GM18951 (cell line): Measurements from ENCODE around the gene NISCH.

Experiments
- POLR2A ChIP-seq: IDR thresholded peaks from 4 replicates; pipeline ENCODE4 v1.6.1; 2011; ENCODE audit warnings: mild to moderate bottlenecking; ENCODE audit not compliant: insufficient read length, insufficient read depth; ENCODE audit errors: extremely low read depth
- in situ Hi-C: fragments of 300-500 bp; cut with MboI; formaldehyde crosslinking; loops from one replicate; pipeline ENCODE4 v1.12.0; 2022; ENCODE audit warnings: low sequenced_read_pairs, mixed read lengths, inconsistent platforms; ENCODE audit not compliant: unreplicated experiment

Gene NISCH

GRCh38 chr3:52489453-52489852, 34.0 kb downstream of the NISCH start:
- in situ Hi-C loops = no loop called here
- TF ChIP-seq POLR2A = no peak

GRCh38 chr3:52490035-52490938, 34.9 kb downstream of the NISCH start:
- TF ChIP-seq POLR2A = no peak
- in situ Hi-C loops = no loop called here

- TF ChIP-seq POLR2A = no peak
- in situ Hi-C loops = no loop called here
Observed at GRCh38 chr3:52490939-52491526, 35.6 kb downstream of the NISCH start.

GRCh38 chr3:52492059-52492458, 36.7 kb downstream of the NISCH start:
- no peak for TF ChIP-seq POLR2A

GRCh38 chr3:52493232-52494017, 38.0 kb downstream of the NISCH start:
- TF ChIP-seq POLR2A = no peak
- in situ Hi-C loops = no loop called here

More at GRCh38 chr3:52492059-52492458, 36.7 kb downstream of the NISCH start:
- in situ Hi-C loops = no loop called here

GRCh38 chr3:52494445-52494844, 39.0 kb downstream of the NISCH start:
- TF ChIP-seq POLR2A = no peak
- in situ Hi-C loops = no loop called here

GRCh38 chr3:52494886-52495495, 39.6 kb downstream of the NISCH start, which contains the start of gene STAB1:
STAB1 (plus strand) TSS chr3:52495338; CDS start chr3:52495414, 76 bp downstream.
- in situ Hi-C loops = no loop called here
- TF ChIP-seq POLR2A = no peak

GRCh38 chr3:52495777-52496602, 40.6 kb downstream of the NISCH start:
- in situ Hi-C loops = no loop called here
- TF ChIP-seq POLR2A = no peak

- no peak for TF ChIP-seq POLR2A
- in situ Hi-C loops = no loop called here
Observed at GRCh38 chr3:52498137-52499054, 43.0 kb downstream of the NISCH start.

- in situ Hi-C loops = no loop called here
- TF ChIP-seq POLR2A = no peak
Observed at GRCh38 chr3:52501046-52501445, 45.6 kb downstream of the NISCH start.

- no peak for TF ChIP-seq POLR2A
- in situ Hi-C loops = no loop called here
Observed at GRCh38 chr3:52502001-52502400, 46.6 kb downstream of the NISCH start.
